GM21360 (cell line): Measurements from ENCODE around the gene PLEKHG4B.
"Not testable (repeated sequence)": the region's sequence is repeated elsewhere in the genome, so short reads cannot be mapped to it uniquely, and the experiment has no call there.

Experiments
- ATAC-seq: cut with Tn5 transposase; IDR thresholded peaks from one replicate; pipeline ENCODE4 v1.9.1; 2021; ENCODE audit warnings: mild to moderate bottlenecking, moderate library complexity; ENCODE audit not compliant: unreplicated experiment

The PLEKHG4B gene

GRCh38 chr5:154826-155225 is 62.9 kb downstream of the PLEKHG4B start:
- ATAC-seq = no peak

- no peak for ATAC-seq
Observed at GRCh38 chr5:155651-156410, 63.9 kb downstream of the PLEKHG4B start.

GRCh38 chr5:156411-157072 is 64.6 kb downstream of the PLEKHG4B start:
- ATAC-seq = no peak

- ATAC-seq = no peak
Observed at GRCh38 chr5:157126-157715, 65.3 kb downstream of the PLEKHG4B start.

GRCh38 chr5:157801-158200 is 65.8 kb downstream of the PLEKHG4B start:
- no peak for ATAC-seq

GRCh38 chr5:158807-159447 is 67.0 kb downstream of the PLEKHG4B start:
- no peak for ATAC-seq

- no peak for ATAC-seq
Observed at GRCh38 chr5:159448-160172, 67.6 kb downstream of the PLEKHG4B start.

- no peak for ATAC-seq
Observed at GRCh38 chr5:160173-160510, 68.2 kb downstream of the PLEKHG4B start.

GRCh38 chr5:160921-161802 is 69.2 kb downstream of the PLEKHG4B start:
- ATAC-seq = no peak

- ATAC-seq = no peak
Observed at GRCh38 chr5:161803-162110, 69.8 kb downstream of the PLEKHG4B start.

- ATAC-seq = no peak
Observed at GRCh38 chr5:162190-162564, 70.2 kb downstream of the PLEKHG4B start.

- no peak for ATAC-seq
Observed at GRCh38 chr5:162565-163337, 70.8 kb downstream of the PLEKHG4B start.

- no peak for ATAC-seq
Observed at GRCh38 chr5:163338-163620, 71.3 kb downstream of the PLEKHG4B start.

GRCh38 chr5:163841-164240 is 71.9 kb downstream of the PLEKHG4B start:
- ATAC-seq = no peak

GRCh38 chr5:164244-164643 is 72.3 kb downstream of the PLEKHG4B start:
- no peak for ATAC-seq

- ATAC-seq = not testable (repeated sequence)
Observed at GRCh38 chr5:164783-165182, 72.8 kb downstream of the PLEKHG4B start.

- ATAC-seq = no peak
Observed at GRCh38 chr5:166441-167372, 74.7 kb downstream of the PLEKHG4B start.

GRCh38 chr5:167511-167910 is 75.5 kb downstream of the PLEKHG4B start:
- ATAC-seq = no peak
